ENCODE results near the gene MGLL.

MGLL gene

GRCh38 chr3:127859730-127860129 is 37.4 kb upstream of the MGLL start:
- H3K9me3 Mint-ChIP-seq = no peaks in the 10 kb centered on the region
- H3K4me3 Mint-ChIP-seq = no peak overlapping the region
- H3K27ac Mint-ChIP-seq = no peak overlapping the region
- TF ChIP-seq, protein P1, sequence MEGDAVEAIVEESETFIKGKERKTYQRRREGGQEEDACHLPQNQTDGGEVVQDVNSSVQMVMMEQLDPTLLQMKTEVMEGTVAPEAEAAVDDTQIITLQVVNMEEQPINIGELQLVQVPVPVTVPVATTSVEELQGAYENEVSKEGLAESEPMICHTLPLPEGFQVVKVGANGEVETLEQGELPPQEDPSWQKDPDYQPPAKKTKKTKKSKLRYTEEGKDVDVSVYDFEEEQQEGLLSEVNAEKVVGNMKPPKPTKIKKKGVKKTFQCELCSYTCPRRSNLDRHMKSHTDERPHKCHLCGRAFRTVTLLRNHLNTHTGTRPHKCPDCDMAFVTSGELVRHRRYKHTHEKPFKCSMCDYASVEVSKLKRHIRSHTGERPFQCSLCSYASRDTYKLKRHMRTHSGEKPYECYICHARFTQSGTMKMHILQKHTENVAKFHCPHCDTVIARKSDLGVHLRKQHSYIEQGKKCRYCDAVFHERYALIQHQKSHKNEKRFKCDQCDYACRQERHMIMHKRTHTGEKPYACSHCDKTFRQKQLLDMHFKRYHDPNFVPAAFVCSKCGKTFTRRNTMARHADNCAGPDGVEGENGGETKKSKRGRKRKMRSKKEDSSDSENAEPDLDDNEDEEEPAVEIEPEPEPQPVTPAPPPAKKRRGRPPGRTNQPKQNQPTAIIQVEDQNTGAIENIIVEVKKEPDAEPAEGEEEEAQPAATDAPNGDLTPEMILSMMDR (IDR thresholded peaks at IDR 0.05; ENCODE audit: unreplicated experiment in 3 of 3) = no peak
- no peaks in the 10 kb centered on the region for H3K4me1 Mint-ChIP-seq
- H3K27me3 Mint-ChIP-seq (ENCODE audit: low read depth) = peaks cover 3% of the 10 kb centered on the region
- no peaks in the 10 kb centered on the region for H3K36me3 Mint-ChIP-seq (ENCODE audit: low read depth)

- TF ChIP-seq, protein P1 (IDR thresholded peaks at IDR 0.05; ENCODE audit: unreplicated experiment in 3 of 3) = no peak
- Mint-ChIP-seq H3K4me1 (no peaks in the 10 kb centered on the region), H3K36me3 (ENCODE audit: low read depth) (no peaks in the 10 kb centered on the region), H3K27ac (peak overlapping the region in 1 of 3 experiments; percentile 33), H3K4me3 (no peak overlapping the region), H3K27me3 (ENCODE audit: low read depth) (peaks cover 9% of the 10 kb centered on the region), H3K9me3 (no peaks in the 10 kb centered on the region)
Measured at GRCh38 chr3:127858937-127859336, 36.6 kb upstream of the MGLL start.

DNA sequence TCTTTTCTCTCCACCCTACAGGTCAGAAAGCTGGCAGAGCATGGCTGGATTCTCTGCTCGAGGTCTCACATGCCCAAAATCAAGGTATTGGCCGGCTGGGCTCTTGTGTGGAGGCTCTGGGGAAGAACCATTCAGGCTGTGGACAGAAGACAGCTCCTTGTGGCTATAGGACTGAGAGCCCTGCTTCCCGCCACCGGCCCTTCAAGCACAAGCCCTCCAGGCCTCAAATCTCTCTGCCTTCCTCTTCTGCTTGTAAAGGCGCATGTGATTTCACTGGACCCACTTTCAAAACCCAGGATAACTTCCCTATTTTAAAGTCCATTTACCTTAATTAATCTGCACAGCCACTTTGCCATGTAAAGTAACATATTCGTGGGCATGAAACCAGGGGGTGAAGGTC is 36.2 kb upstream of the MGLL start:
- Mint-ChIP-seq H3K36me3 (ENCODE audit: low read depth) (no peaks in the 10 kb centered on the region), H3K4me3 (no peak overlapping the region), H3K27ac (peak overlapping the region in 1 of 3 experiments; percentile 33), H3K27me3 (ENCODE audit: low read depth) (peaks cover 10% of the 10 kb centered on the region), H3K4me1 (no peaks in the 10 kb centered on the region), H3K9me3 (no peaks in the 10 kb centered on the region)
- TF ChIP-seq, protein P1 (IDR thresholded peaks at IDR 0.05; ENCODE audit: unreplicated experiment in 3 of 3) = no peak

DNA sequence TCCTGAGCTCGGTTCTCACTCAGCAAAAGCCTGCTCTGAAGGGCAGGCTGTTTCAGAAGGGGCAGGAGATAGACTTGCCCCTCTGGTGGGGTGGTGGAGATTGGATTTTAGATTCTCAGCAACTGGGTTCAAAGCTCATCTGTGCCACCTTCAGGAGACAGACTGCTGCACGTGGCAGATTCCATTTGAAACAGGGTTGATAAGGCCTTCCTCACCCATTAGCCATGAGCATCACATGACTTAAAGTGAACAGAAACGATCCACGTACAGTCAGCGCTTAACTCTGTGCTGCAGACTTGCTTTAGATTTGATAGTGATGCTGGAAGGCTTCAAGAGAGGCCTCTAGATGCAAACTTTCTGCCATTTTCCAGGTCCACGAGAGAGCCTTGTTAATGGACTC is 35.0 kb upstream of the MGLL start:
- Mint-ChIP-seq H3K36me3 (ENCODE audit: low read depth) (no peaks in the 10 kb centered on the region), H3K27me3 (ENCODE audit: low read depth) (peaks cover 10% of the 10 kb centered on the region), H3K4me1 (no peaks in the 10 kb centered on the region), H3K4me3 (no peak overlapping the region), H3K9me3 (no peaks in the 10 kb centered on the region), H3K27ac (no peak overlapping the region)
- TF ChIP-seq, protein P1 (IDR thresholded peaks at IDR 0.05; ENCODE audit: unreplicated experiment in 3 of 3) = no peak

DNA sequence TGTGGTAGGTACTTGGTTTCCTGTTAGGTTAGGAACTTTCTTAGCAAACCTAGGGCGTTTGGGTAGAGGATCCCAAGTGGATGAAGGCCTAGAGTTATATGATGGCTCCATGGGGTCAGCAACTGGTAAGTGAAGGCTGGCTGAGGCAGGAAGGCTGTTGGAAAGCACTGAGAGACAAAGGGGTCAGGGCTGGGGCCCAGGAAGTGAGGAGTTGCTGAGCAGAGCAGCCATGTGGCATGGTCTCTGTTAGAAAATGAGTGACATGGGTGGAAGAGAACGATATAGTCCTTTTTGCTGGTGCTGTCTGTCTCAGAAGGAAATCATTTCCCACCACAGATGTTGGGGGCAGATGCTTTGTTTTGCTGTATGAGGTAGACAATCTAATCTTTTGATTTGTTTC is 34.5 kb upstream of the MGLL start:
- no peak overlapping the region for H3K4me3 Mint-ChIP-seq
- peaks cover 10% of the 10 kb centered on the region for H3K27me3 Mint-ChIP-seq (ENCODE audit: low read depth)
- H3K9me3 Mint-ChIP-seq = no peaks in the 10 kb centered on the region
- no peaks in the 10 kb centered on the region for H3K36me3 Mint-ChIP-seq (ENCODE audit: low read depth)
- H3K27ac Mint-ChIP-seq = no peak overlapping the region
- no peaks in the 10 kb centered on the region for H3K4me1 Mint-ChIP-seq
- TF ChIP-seq, protein P1 (IDR thresholded peaks at IDR 0.05; ENCODE audit: unreplicated experiment in 3 of 3) = no peak

GRCh38 chr3:127855246-127855645 is 32.9 kb upstream of the MGLL start:
- Mint-ChIP-seq H3K9me3 (no peaks in the 10 kb centered on the region), H3K27me3 (ENCODE audit: low read depth) (peaks cover 15% of the 10 kb centered on the region), H3K27ac (no peak overlapping the region), H3K36me3 (ENCODE audit: low read depth) (no peaks in the 10 kb centered on the region), H3K4me1 (peaks cover 5% of the 10 kb centered on the region), H3K4me3 (no peak overlapping the region)
- TF ChIP-seq, protein P1 (IDR thresholded peaks at IDR 0.05; ENCODE audit: unreplicated experiment in 3 of 3) = no peak
